ENCODE measurements around the gene FOXO1.

- TF ChIP-seq YY1 (IDR thresholded peaks at IDR 0.05; ENCODE audit: insufficient read depth, insufficient read length) (no peak), SUZ12 (IDR thresholded peaks at IDR 0.05; ENCODE audit: extremely low read depth, insufficient read depth, insufficient read length) (no peak)
Observed at GRCh38 chr13:40632915-40633314, 33.5 kb downstream of the FOXO1 start.
